Fibroblast of skin of back (primary cell): ENCODE measurements around the gene KCNG2.

ENCODE experiments used
- DNase-seq: peaks from one replicate; pipeline ENCODE4 v3.0.0-alpha.2; 2013

KCNG2 gene

GRCh38 chr18:79912409-79912991, 114.8 kb downstream of the KCNG2 start:
- peak; percentile 48 for DNase-seq

- DNase-seq = no peak
Observed at GRCh38 chr18:79912994-79913831, 115.5 kb downstream of the KCNG2 start.

- DNase-seq = no peak
Observed at GRCh38 chr18:79914614-79915160, 116.9 kb downstream of the KCNG2 start.

GRCh38 chr18:79915161-79916127, 117.7 kb downstream of the KCNG2 start:
- no peak for DNase-seq

- DNase-seq = no peak
Observed at GRCh38 chr18:79916128-79916494, 118.4 kb downstream of the KCNG2 start.

- DNase-seq = no peak
Observed at GRCh38 chr18:79916546-79917168, 118.9 kb downstream of the KCNG2 start.

GRCh38 chr18:79917169-79917852, 119.6 kb downstream of the KCNG2 start:
- no peak for DNase-seq

GRCh38 chr18:79917853-79918614, 120.3 kb downstream of the KCNG2 start:
- DNase-seq = no peak

GRCh38 chr18:79918615-79919011, 120.9 kb downstream of the KCNG2 start:
- DNase-seq = no peak

- no peak for DNase-seq
Observed at GRCh38 chr18:79919089-79919488, 121.4 kb downstream of the KCNG2 start.

- DNase-seq = no peak
Observed at GRCh38 chr18:79921984-79922965, 124.5 kb downstream of the KCNG2 start.

GRCh38 chr18:79922971-79923411, 125.3 kb downstream of the KCNG2 start:
- DNase-seq = no peak

GRCh38 chr18:79923896-79924585, 126.3 kb downstream of the KCNG2 start:
- DNase-seq = no peak

GRCh38 chr18:79924814-79925731, 127.3 kb downstream of the KCNG2 start:
- no peak for DNase-seq

GRCh38 chr18:79926306-79926705, 128.6 kb downstream of the KCNG2 start:
- no peak for DNase-seq

- DNase-seq = no peak
Observed at GRCh38 chr18:79926715-79927606, 129.2 kb downstream of the KCNG2 start.
